Lower lobe of right lung (tissue), 2 donors: Measurements from ENCODE around the gene STOML2. TPM values are rescaled to one million over a fixed set of nuclear protein-coding genes. Genes with fewer than 3 reads are reported as not detected.

ENCODE experiments used
- ATAC-seq, 2 donors: fragments of 200-7000 bp; cut with Tn5 transposase; one replicate each; pipeline ENCODE4 v1.9.1; 2020 to 2022; ENCODE audit warnings: mild to moderate bottlenecking in 2 of 2, moderate library complexity in 2 of 2
- DNase-seq: peaks from one replicate; pipeline ENCODE4 v3.0.0-alpha.2; 2020
- H3K27ac ChIP-seq: fragments of 200-600 bp; one replicate; pipeline ENCODE4 v1.8.0; 2022
- H3K27me3 ChIP-seq: fragments of 200-600 bp; one replicate; pipeline ENCODE4 v1.8.0; 2022; ENCODE audit warnings: low read depth
- H3K36me3 ChIP-seq: fragments of 200-600 bp; one replicate; pipeline ENCODE4 v1.8.0; 2022; ENCODE audit warnings: mild to moderate bottlenecking
- H3K4me1 ChIP-seq: fragments of 200-600 bp; one replicate; pipeline ENCODE4 v1.8.0; 2022
- H3K4me3 ChIP-seq: fragments of 200-600 bp; one replicate; pipeline ENCODE4 v1.8.0; 2022; ENCODE audit warnings: mild to moderate bottlenecking
- H3K9me3 ChIP-seq: fragments of 200-600 bp; one replicate; pipeline ENCODE4 v1.8.0; 2022
- CTCF ChIP-seq: fragments of 200-600 bp; IDR thresholded peaks from one replicate; pipeline ENCODE4 v1.8.0; 2022; ENCODE audit warnings: antibody characterized with exemption, mild to moderate bottlenecking
- intact Hi-C: fragments of 100-400 bp; cut with DNase I; formaldehyde crosslinking; loops from one replicate; pipeline ENCODE4 v1.11.0; 2022
- total RNA-seq: library from RNA; stranded (reverse); fragmentation: NEBNext Ultra II Directional; extraction: Animal tissue kit (Norgen Biotek cat#: 25700); gene quantifications from one replicate; pipeline ENCODE4 v1.2.1, GENCODE V29; 2021
- donor health status: DM: no; HTN: yes; CAD: no; lungs with severe emphysema.

Gene STOML2
- total RNA-seq, 1 donor from 2014 or later: 59.0 TPM

DNA sequence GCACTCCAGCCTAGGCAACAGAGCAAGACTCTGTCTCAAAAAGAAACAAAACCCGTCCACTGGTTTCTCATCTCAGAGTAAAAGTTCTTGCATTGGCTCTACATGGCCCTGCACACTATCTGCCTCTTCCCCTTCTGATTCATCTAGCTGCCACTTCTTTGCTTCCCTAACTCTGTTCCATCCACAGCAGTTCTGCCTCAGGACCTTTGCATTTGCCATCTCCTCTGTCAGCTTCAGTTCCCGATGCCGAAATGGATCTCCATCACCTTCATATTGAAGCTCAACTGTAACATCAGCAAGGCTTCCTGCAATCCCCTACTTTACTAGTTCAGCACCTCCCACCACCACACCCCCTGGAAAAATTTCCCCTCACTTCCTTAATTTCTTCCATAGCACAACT lies 5.4 kb downstream of the STOML2 start:
- ATAC-seq (no peak), DNase-seq (no peak)
- TF ChIP-seq CTCF: no peak
- intact Hi-C loops: no loop called here
- peaks cover 36% of the 10 kb centered on the region for H3K36me3 ChIP-seq
- peaks cover 25% of the 10 kb centered on the region for H3K4me1 ChIP-seq
- no peaks in the 10 kb centered on the region for H3K9me3 ChIP-seq
- H3K4me3 ChIP-seq: no peak overlapping the region
- H3K27ac ChIP-seq: no peak overlapping the region
- no peaks in the 10 kb centered on the region for H3K27me3 ChIP-seq

DNA sequence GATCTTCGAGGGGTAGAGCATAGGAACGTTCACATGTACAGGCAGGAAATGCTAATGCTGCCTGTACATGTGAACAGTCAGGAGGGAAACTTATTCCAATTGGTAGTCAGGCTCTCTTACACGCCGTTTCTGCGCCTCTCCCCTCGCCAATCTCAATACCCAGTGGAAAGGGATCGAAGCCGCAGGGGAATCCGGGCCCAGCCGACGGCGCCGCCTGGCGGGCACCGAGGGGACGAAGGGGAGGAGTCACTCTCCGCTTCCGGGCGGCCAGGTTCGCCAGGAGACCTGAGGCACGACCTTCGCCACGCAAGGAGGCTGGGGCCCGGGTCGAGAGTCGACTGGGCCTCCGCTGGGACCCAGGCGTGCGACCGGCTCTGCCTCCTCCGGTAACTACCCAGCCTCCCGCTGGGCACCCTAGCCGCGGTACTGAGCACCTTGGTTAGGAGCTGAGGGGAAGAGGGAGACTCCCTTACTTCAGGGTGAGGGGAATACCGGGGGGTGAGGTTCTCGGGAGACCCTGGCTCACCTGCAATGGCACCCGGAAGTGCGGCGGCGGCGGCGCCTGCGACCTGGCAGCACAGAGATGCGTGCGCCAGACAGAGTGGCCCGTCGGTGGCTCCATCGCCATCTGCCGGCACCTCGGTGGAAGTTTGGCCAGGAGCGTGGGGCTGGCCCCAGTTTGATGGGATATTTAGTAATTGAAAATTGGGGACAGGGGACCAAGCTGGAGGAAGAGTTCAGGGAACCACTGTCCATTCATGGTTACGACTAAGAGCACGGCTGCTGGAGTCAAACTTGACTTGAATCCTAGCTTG lies 6.7 kb downstream of the STOML2 start, which contains the start of gene PIGO:
Gene PIGO, minus strand, starts transcription at position 557 of the 815 bp plus-strand sequence. CDS start 1,026 bp downstream, outside the sequence.
- peak; percentile 96 to 98 for ATAC-seq
- Histone ChIP-seq H3K27me3 (no peaks in the 10 kb centered on the region), H3K4me1 (peaks cover 15% of the 10 kb centered on the region), H3K4me3 (peak within 1 kb of the TSS; percentile 86), H3K36me3 (peaks cover 48% of the 10 kb centered on the region), H3K27ac (peak within 1 kb of the TSS; percentile 98), H3K9me3 (no peaks in the 10 kb centered on the region)
- peak; percentile 95 for DNase-seq
- intact Hi-C loops: no loop called here
- peak; percentile 82 for TF ChIP-seq CTCF

GRCh38 chr9:35091536-35091935 lies 11.4 kb downstream of the STOML2 start:
- TF ChIP-seq CTCF: no peak
- H3K27me3 ChIP-seq: no peaks in the 10 kb centered on the region
- H3K9me3 ChIP-seq: no peaks in the 10 kb centered on the region
- intact Hi-C loops: no loop called here
- DNase-seq: no peak
- H3K4me1 ChIP-seq: peaks cover 11% of the 10 kb centered on the region
- H3K36me3 ChIP-seq: peaks cover 69% of the 10 kb centered on the region
- no peak for ATAC-seq
- no peak overlapping the region for H3K27ac ChIP-seq
- H3K4me3 ChIP-seq: no peak overlapping the region

GRCh38 chr9:35089434-35089833 lies 13.5 kb downstream of the STOML2 start:
- Histone ChIP-seq H3K9me3 (no peaks in the 10 kb centered on the region), H3K4me1 (no peaks in the 10 kb centered on the region), H3K4me3 (no peak overlapping the region), H3K36me3 (peaks cover 69% of the 10 kb centered on the region), H3K27ac (no peak overlapping the region), H3K27me3 (no peaks in the 10 kb centered on the region)
- TF ChIP-seq CTCF: no peak
- intact Hi-C loops: no loop called here
- DNase-seq: no peak
- ATAC-seq: no peak

GRCh38 chr9:35085078-35085477 lies 17.9 kb downstream of the STOML2 start:
- H3K27me3 ChIP-seq: no peaks in the 10 kb centered on the region
- no peak for TF ChIP-seq CTCF
- H3K9me3 ChIP-seq: no peaks in the 10 kb centered on the region
- peaks cover 7% of the 10 kb centered on the region for H3K4me1 ChIP-seq
- H3K4me3 ChIP-seq: no peak overlapping the region
- no peak overlapping the region for H3K27ac ChIP-seq
- DNase-seq: no peak
- ATAC-seq: no peak
- intact Hi-C loops: no loop called here
- peaks cover 30% of the 10 kb centered on the region for H3K36me3 ChIP-seq
